Loucy (cell line): ENCODE data around the gene SLC5A4.

Experiments
- H2AFZ ChIP-seq: fragments of 200-600 bp; sonication (generic); 2 replicates; pipeline ENCODE4 v1.6.0; 2016; ENCODE audit warnings: antibody characterized with exemption, mild to moderate bottlenecking, low read length, moderate library complexity
- H3F3A ChIP-seq: fragments of 200-600 bp; 2 replicates; pipeline ENCODE4 v1.6.0; 2016; ENCODE audit warnings: antibody characterized with exemption, low read depth, mild to moderate bottlenecking
- H3K27me3 ChIP-seq: fragments of 200-600 bp; sonication (generic); 2 replicates; pipeline ENCODE4 v1.6.1; 2014; ENCODE audit warnings: low read length, mild to moderate bottlenecking; ENCODE audit not compliant: insufficient read depth, poor library complexity, severe bottlenecking
- H3K36me3 ChIP-seq: fragments of 200-600 bp; sonication (generic); 2 replicates; pipeline ENCODE4 v1.6.1; 2016; ENCODE audit warnings: low read length; ENCODE audit not compliant: insufficient read depth
- H3K4me1 ChIP-seq: fragments of 200-600 bp; sonication (generic); 2 replicates; pipeline ENCODE4 v1.5.1; 2014; ENCODE audit warnings: low read length, mild to moderate bottlenecking; ENCODE audit not compliant: insufficient read depth, poor library complexity, severe bottlenecking
- H3K4me2 ChIP-seq: fragments of 200-600 bp; sonication (generic); 2 replicates; pipeline ENCODE4 v1.6.0; 2014; ENCODE audit warnings: antibody characterized with exemption, low read length, low read depth, mild to moderate bottlenecking; ENCODE audit not compliant: poor library complexity, severe bottlenecking
- H3K4me3 ChIP-seq: fragments of 200-600 bp; sonication (generic); 2 replicates; pipeline ENCODE4 v1.5.1; 2014; ENCODE audit warnings: low read length, mild to moderate bottlenecking, mixed read lengths; ENCODE audit not compliant: poor library complexity, severe bottlenecking
- H3K79me2 ChIP-seq: fragments of 200-600 bp; sonication (generic); 2 replicates; pipeline ENCODE4 v1.6.1; 2014; ENCODE audit warnings: low read length; ENCODE audit not compliant: insufficient read depth
- H3K9ac ChIP-seq: fragments of 200-600 bp; sonication (generic); 2 replicates; pipeline ENCODE4 v1.6.0; 2014; ENCODE audit warnings: mild to moderate bottlenecking, low read depth, low read length, moderate library complexity; ENCODE audit not compliant: poor library complexity, severe bottlenecking
- H3K9me2 ChIP-seq: fragments of 200-600 bp; sonication (generic); replicated peaks from 2 replicates; pipeline ENCODE4 v1.6.1; 2016; ENCODE audit warnings: low read depth, low read length, mixed read lengths
- H3K9me3 ChIP-seq: fragments of 200-600 bp; sonication (generic); 2 replicates; pipeline ENCODE4 v1.6.1; 2014; ENCODE audit warnings: mild to moderate bottlenecking, antibody characterized with exemption, low read length, low read depth; ENCODE audit not compliant: insufficient read depth
- H4K20me1 ChIP-seq: fragments of 200-600 bp; sonication (generic); 2 replicates; pipeline ENCODE4 v1.6.0; 2014; ENCODE audit warnings: antibody characterized with exemption, low read length, mild to moderate bottlenecking; ENCODE audit not compliant: insufficient read depth, poor library complexity, severe bottlenecking
- CTCF ChIP-seq: fragments of 200-600 bp; sonication (generic); conservative IDR thresholded peaks from 2 replicates; pipeline ENCODE4 v1.5.1; 2014; ENCODE audit warnings: mild to moderate bottlenecking, antibody characterized with exemption, low read length
- EZH2phosphoT487 ChIP-seq: fragments of 200-600 bp; IDR thresholded peaks from 2 replicates; pipeline ENCODE4 v1.6.1; 2018; ENCODE audit warnings: antibody characterized with exemption, mild to moderate bottlenecking, moderate library complexity, borderline replicate concordance

Gene SLC5A4

GRCh38 chr22:32218470-32218869 lies 36.7 kb downstream of the SLC5A4 start:
- Histone ChIP-seq H3K4me3 (no peak overlapping the region), H3K9me2 (no peaks in the 10 kb centered on the region), H3K9me3 (no peaks in the 10 kb centered on the region), H3K4me2 (no peak overlapping the region), H4K20me1 (no peaks in the 10 kb centered on the region), H3K27me3 (no peaks in the 10 kb centered on the region), H3K36me3 (no peaks in the 10 kb centered on the region), H3K4me1 (no peaks in the 10 kb centered on the region), H3K9ac (no peak overlapping the region), H3F3A (no peaks in the 10 kb centered on the region), H2AFZ (no peak overlapping the region), H3K79me2 (no peaks in the 10 kb centered on the region)
- no peak for TF ChIP-seq EZH2phosphoT487
- TF ChIP-seq CTCF = no peak

GRCh38 chr22:32217465-32217864 lies 37.7 kb downstream of the SLC5A4 start:
- Histone ChIP-seq H3K4me1 (no peaks in the 10 kb centered on the region), H3K4me3 (no peak overlapping the region), H3K9ac (no peak overlapping the region), H3K9me3 (no peaks in the 10 kb centered on the region), H4K20me1 (no peaks in the 10 kb centered on the region), H2AFZ (no peak overlapping the region), H3K9me2 (no peaks in the 10 kb centered on the region), H3K4me2 (no peak overlapping the region), H3F3A (no peaks in the 10 kb centered on the region), H3K27me3 (no peaks in the 10 kb centered on the region), H3K79me2 (no peaks in the 10 kb centered on the region), H3K36me3 (no peaks in the 10 kb centered on the region)
- no peak for TF ChIP-seq EZH2phosphoT487
- TF ChIP-seq CTCF = no peak

- Histone ChIP-seq H3K4me2 (no peak overlapping the region), H3K36me3 (no peaks in the 10 kb centered on the region), H3K4me1 (no peaks in the 10 kb centered on the region), H3K4me3 (no peak overlapping the region), H3K79me2 (no peaks in the 10 kb centered on the region), H3K9me3 (no peaks in the 10 kb centered on the region), H3F3A (no peaks in the 10 kb centered on the region), H3K9ac (no peak overlapping the region), H3K9me2 (no peaks in the 10 kb centered on the region), H3K27me3 (no peaks in the 10 kb centered on the region), H2AFZ (no peak overlapping the region), H4K20me1 (no peaks in the 10 kb centered on the region)
- TF ChIP-seq CTCF (no peak), EZH2phosphoT487 (no peak)
Measured at GRCh38 chr22:32216911-32217310, 38.2 kb downstream of the SLC5A4 start.
